Stimulated activated CD8-positive, alpha-beta memory T cell treated with anti-CD3 and anti-CD28 coated beads, Interleukin-2, amount 100 ng/mL, for 48 hours (primary cell): Measurements from ENCODE around the gene GATA3.

ENCODE experiments used
- DNase-seq, 2 donors: peaks; one replicate each; pipeline ENCODE4 v3.0.0-alpha.2; 2020; ENCODE audit warnings: low read depth in 2 of 2

The GATA3 gene

GRCh38 chr10:8051109-8051821 lies 3.2 kb upstream of the GATA3 start:
- DNase-seq: no peak

GRCh38 chr10:8051851-8052257 lies 2.6 kb upstream of the GATA3 start:
- DNase-seq: no peak

- DNase-seq: no peak
Measured at GRCh38 chr10:8052341-8052955, 2.0 kb upstream of the GATA3 start.

- DNase-seq: no peak
Measured at GRCh38 chr10:8052956-8053445, 1.5 kb upstream of the GATA3 start.

DNA sequence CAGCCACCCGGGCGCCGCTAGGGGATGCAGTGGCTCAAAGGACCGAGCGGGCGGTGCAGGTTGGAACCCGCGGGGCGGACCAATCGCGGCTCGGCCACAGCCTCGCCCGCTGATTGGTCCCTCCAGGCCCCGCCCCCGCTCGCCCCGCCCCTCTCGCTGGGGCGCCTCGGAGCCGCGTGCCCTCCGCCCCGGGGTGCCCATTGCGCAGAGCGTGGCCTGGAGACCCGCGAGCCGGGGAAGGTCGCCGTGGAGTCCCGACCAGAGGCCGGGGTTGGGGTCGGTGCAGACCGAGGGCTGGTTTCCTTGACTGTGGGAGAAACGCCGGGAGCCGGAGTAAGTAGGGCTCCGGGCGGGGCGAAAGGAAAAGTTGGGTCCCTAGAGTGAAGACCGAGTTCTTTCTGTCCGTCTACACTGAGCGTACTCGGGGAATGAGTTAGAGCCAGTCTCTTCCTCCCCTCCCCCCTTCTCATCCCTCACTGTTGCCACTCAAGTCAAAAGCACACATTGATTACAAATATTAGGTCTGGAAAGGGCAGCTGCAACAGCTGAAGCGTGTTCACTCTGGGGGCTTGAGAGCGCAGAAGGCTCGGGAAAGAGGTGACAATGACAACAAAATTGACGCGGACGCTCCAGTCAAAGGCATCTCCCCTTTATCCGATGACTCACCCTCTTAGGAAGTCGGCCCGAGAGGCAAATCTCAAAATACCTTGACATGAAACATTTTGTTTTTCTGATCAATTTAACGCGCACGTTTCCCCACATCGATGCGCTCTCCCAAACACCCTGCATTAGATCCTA lies 843 bp upstream of the GATA3 start:
- DNase-seq: peak; percentile 95 to 97

DNA sequence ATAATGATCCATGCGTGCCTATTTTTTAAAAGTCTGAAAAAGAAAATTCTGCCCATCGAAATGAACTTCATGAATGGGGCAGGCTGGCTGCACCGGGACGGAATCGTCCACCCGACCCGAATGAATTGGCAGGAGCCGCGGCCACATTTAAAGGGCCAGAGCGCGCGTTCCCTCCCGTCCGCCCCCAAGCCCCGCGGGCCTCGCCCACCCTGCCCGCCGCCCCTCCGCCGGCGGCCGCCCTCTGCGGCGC lies 319 bp upstream of the GATA3 start:
- DNase-seq: no peak

- DNase-seq: no peak
Measured at GRCh38 chr10:8055420-8056349, 1.2 kb downstream of the GATA3 start.

DNA sequence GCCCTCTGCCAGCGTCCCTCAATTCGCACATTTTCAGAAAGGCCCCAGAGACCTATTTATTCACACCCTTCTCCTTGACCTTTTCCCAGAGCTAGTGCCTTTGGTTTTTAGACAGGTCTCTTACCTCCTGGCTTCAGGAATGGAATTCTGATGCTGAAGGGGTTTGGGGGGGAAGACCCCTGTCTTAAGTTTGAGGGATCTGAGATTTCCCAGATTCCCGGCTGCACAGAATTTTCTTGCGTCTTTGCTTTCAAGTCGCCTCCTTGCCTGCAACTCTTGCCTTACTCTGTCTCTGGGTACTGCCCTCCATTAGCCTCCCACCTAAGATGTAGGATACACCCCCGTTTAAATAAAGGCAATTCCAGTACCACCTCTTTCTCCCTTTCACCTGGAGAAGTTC lies 1.9 kb downstream of the GATA3 start:
- no peak for DNase-seq

DNA sequence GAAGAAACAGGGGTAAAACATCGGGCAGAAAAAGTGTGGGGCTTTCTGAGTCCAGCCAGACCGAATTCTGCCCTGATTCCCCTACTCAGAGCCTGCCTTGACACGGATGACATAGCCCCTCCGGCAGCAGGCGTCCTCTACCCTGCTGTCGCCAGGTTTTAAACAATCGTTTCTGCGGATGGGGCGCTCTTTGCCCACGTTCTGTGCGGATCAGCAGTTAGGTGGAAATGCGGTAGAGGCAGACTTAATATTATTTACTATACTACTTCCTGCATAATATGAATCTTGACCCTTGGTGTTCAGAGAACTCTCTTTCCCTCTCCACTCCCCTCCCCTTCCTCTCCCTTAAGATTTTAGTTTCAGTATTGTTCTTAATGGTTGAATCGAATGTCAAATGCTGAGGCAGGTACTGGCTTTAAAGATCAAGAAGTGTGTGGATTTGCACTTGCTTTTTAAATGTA lies 2.4 kb downstream of the GATA3 start:
- no peak for DNase-seq

DNA sequence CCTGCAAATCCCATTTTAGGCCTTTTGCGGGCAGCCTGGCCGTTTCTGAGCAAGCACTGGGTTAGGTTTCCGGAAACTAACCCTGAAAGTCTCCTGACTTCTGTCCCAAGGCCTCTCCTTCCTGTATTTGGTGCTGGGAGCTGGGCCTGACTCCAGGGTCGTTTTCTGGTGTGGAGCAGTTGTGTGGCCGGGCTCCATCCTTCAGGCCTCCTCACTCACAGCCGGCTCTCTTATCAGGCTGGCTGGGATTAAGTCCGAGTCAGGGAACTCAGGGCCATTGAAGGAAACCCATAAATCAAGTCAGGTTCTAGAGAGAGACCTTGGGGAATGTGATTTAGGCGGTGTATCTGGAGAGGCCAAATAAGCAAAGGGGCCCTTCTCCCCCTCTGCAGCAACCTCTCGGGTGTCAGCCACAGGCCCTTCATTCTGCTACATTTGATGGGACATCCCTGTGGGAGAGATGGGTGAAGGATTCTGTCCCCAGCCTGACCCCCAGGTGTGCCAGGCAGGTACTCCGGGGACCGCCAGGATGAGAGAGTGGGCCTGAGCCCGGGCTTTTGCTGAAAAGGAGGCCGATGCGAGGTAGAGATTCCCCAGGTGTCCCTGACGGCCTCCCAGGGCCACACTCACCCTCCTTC lies 3.3 kb downstream of the GATA3 start:
- no peak for DNase-seq

DNA sequence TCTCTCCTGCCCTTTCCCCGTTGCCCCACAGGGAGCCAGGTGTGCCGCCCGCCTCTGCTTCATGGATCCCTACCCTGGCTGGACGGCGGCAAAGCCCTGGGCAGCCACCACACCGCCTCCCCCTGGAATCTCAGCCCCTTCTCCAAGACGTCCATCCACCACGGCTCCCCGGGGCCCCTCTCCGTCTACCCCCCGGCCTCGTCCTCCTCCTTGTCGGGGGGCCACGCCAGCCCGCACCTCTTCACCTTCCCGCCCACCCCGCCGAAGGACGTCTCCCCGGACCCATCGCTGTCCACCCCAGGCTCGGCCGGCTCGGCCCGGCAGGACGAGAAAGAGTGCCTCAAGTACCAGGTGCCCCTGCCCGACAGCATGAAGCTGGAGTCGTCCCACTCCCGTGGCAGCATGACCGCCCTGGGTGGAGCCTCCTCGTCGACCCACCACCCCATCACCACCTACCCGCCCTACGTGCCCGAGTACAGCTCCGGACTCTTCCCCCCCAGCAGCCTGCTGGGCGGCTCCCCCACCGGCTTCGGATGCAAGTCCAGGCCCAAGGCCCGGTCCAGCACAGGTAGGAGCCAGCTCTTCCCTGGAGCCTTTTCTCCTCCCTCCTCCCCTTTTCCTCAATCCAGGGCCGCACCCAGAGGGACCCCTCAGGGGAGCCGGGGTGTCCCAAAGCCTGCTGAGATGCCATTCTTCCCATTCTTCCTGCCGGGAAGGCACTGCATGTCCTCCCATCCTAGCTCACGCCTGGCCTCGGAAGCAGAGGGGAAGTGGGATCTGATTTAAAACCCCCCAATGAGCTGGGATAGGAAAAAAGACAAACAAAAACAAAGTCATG lies 4.0 kb downstream of the GATA3 start:
- DNase-seq: no peak

DNA sequence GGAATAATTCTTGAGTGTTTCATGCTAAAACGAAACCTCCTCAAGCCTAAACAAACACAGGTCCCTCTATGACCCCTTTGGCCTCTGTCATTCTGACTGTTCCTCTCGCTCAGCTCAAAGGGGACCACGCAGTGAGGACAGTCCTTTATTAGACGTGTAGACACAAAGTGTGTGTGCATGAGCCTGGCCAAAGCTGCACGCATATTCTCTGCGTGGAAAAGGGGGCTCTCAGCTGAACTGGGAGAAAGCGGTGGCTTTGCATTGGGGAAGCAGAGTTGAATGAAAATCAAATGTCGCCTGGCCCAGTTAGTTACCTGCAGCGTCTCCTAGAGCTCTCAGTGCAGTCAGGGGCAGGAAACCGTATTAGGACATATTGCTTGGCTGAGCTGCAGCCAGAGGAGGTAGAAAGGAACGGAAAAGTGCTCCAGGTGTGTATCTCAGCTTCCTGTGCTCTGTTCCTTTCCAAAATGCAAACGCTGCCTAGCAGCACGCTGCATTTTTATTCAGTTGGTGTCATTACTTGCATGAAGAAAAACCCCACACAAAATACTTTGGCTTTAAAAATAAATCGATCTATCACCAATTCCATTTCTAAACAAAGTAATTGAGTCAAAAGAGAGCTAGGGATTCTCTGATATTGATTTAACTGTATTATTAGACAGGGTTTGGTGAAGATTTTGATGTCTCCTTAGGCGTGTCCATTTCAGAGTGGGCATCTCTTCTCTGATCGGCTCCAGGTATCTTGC lies 4.9 kb downstream of the GATA3 start:
- no peak for DNase-seq

DNA sequence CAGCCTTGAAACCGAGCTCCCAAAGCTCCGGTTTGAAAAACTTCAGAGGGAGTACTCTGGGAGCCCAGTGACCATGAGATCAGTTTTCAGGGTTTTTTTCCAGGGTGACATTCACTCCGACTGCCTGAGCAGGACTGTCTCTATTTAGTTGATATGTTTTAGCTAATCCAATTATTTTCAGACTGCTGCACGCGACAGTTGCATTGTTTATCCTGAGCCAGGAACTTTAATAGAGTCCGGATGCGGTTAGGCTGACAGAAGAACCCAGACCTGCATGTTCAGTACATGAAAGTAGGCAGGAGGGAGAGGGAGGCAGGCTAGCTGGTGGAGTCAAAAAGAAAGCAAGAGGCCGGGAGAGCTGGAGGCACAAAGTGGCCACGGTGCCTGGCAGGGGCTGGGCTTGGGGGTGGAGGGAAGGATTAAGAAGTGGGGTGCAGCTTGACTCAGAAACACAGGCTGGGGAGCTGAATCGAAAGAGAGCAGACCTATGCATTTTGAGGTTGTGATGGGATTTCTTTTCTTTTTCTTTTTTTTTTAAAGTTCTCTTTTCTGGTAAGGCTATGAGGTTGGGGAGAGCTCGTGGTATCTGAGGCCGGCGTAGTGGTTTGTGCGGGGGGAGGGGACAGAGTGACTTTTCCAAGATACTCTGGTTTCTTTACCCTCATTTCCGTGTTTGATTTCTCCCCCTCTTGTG lies 5.7 kb downstream of the GATA3 start:
- DNase-seq: peak in 1 of 2 donors; percentile 69

- DNase-seq: no peak
Measured at GRCh38 chr10:8060704-8061121, 6.2 kb downstream of the GATA3 start.

GRCh38 chr10:8061274-8062211 lies 7.1 kb downstream of the GATA3 start:
- DNase-seq: peak in 1 of 2 donors; percentile 57

DNA sequence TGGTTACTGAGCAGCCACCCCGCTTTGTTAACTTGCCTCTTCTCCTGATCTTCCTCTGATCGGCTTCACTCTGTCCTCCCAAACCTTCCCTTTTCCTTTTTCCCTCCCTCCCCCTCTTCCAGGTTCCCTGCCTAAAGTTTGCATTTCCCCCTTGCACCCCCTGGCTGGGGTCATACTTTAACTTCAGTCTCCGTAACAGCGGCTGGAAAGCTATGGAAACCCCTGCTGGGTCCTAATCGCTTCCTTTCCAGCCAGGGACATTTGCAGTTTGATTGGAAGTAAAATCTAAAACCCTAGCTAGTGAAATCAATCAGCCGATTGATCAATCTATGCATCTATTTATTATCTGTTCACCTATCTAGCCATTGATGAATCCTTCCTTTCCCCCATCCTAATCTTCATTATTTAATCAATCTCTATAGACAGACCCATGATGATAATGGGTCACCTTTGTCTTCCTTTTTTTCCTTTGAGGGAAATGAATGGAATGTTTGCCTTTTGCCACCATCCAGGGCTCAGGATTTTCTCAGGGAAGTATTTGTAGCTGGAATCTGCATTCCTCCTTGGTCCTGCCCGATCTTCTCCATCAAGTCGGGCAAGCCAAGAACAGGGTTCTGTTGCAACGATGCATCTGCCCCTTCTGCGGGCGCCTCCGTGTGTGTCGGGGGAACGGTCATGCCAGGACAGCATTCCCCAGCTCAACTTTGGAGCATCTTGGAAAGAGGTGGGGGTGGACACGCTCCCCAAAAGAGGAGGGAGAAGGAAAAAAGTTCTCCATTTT lies 8.8 kb downstream of the GATA3 start:
- no peak for DNase-seq

DNA sequence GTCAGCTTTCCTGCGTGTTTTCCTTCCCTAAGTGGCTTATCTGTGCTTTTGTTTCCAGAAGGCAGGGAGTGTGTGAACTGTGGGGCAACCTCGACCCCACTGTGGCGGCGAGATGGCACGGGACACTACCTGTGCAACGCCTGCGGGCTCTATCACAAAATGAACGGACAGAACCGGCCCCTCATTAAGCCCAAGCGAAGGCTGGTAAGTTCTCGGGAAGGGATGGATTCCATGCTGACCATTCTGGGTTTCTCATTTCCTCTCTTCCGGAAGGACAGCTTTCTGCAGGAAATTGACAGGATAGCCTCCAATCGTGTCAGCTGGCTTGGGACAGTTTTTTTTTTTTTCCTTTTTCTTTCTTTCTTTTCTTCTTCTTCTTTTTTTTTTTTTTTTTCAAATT lies 9.4 kb downstream of the GATA3 start:
- no peak for DNase-seq
